ENCODE data around the gene LDHD. TPM values are rescaled to one million over a fixed set of nuclear protein-coding genes. Genes with fewer than 3 reads are reported as not detected.

Gene LDHD
- total RNA-seq, 1 donor from 2014 or later = 6.3 TPM

GRCh38 chr16:75116911-75117245 is 298 bp upstream of the LDHD start:
- Histone ChIP-seq H3K36me3 (ENCODE audit: control insufficient read depth in 3 of 3, insufficient read depth in 3 of 3, low read length in 3 of 3) (peaks cover 7 to 22% (median 20%) of the 10 kb centered on the region in 3 donors), H3K9ac (ENCODE audit: low read depth in 1 of 3, low read length in 3 of 3) (peak overlapping the region in 1 of 3 donors; percentile 95), H3K27ac (ENCODE audit: low read depth, low read length) (peak overlapping the region; percentile 96), H3K27me3 (ENCODE audit: control insufficient read depth in 3 of 3, insufficient read depth in 3 of 3, low read length in 3 of 3) (no peaks in the 10 kb centered on the region), H3K4me1 (ENCODE audit: control insufficient read depth in 3 of 3, insufficient read depth in 3 of 3, low read length in 3 of 3) (peaks cover 36 to 45% (median 39%) of the 10 kb centered on the region in 3 donors), H3K4me3 (ENCODE audit: low read length in 3 of 3) (peak overlapping the region; percentile 87 to 95 (median 95)), H3K9me3 (ENCODE audit: control insufficient read depth in 3 of 3, low read length in 3 of 3) (peaks cover 0 to under 1% (median 0%) of the 10 kb centered on the region in 3 donors)

- Histone ChIP-seq H3K27me3 (ENCODE audit: control insufficient read depth in 3 of 3, insufficient read depth in 3 of 3, low read length in 3 of 3) (no peaks in the 10 kb centered on the region), H3K36me3 (ENCODE audit: control insufficient read depth in 3 of 3, insufficient read depth in 3 of 3, low read length in 3 of 3) (peaks cover 7 to 22% (median 20%) of the 10 kb centered on the region in 3 donors), H3K27ac (ENCODE audit: low read depth, low read length) (peak overlapping the region; percentile 96), H3K9me3 (ENCODE audit: control insufficient read depth in 3 of 3, low read length in 3 of 3) (no peaks in the 10 kb centered on the region), H3K4me3 (ENCODE audit: low read length in 3 of 3) (peak overlapping the region; percentile 87 to 95 (median 95)), H3K9ac (ENCODE audit: low read depth in 1 of 3, low read length in 3 of 3) (peak overlapping the region; percentile 90 to 95 (median 90)), H3K4me1 (ENCODE audit: control insufficient read depth in 3 of 3, insufficient read depth in 3 of 3, low read length in 3 of 3) (peaks cover 53 to 62% (median 55%) of the 10 kb centered on the region in 3 donors)
These were observed 1.4 kb downstream of the LDHD start for GRCh38 chr16:75114946-75115825.

- peaks cover 59 to 70% (median 62%) of the 10 kb centered on the region in 3 donors for H3K4me1 ChIP-seq (ENCODE audit: control insufficient read depth in 3 of 3, insufficient read depth in 3 of 3, low read length in 3 of 3)
- peak overlapping the region in 1 of 3 donors; percentile 95 for H3K4me3 ChIP-seq (ENCODE audit: low read length in 3 of 3)
- no peaks in the 10 kb centered on the region for H3K27me3 ChIP-seq (ENCODE audit: control insufficient read depth in 3 of 3, insufficient read depth in 3 of 3, low read length in 3 of 3)
- H3K9ac ChIP-seq (ENCODE audit: low read depth in 1 of 3, low read length in 3 of 3) = peak overlapping the region in 2 of 3 donors; percentile 38 to 95
- H3K27ac ChIP-seq (ENCODE audit: low read depth, low read length) = peak overlapping the region; percentile 96
- H3K36me3 ChIP-seq (ENCODE audit: control insufficient read depth in 3 of 3, insufficient read depth in 3 of 3, low read length in 3 of 3) = peaks cover 7 to 22% (median 20%) of the 10 kb centered on the region in 3 donors
- no peaks in the 10 kb centered on the region for H3K9me3 ChIP-seq (ENCODE audit: control insufficient read depth in 3 of 3, low read length in 3 of 3)
These were observed 2.2 kb downstream of the LDHD start for GRCh38 chr16:75114179-75114945.

- no peaks in the 10 kb centered on the region for H3K27me3 ChIP-seq (ENCODE audit: control insufficient read depth in 3 of 3, insufficient read depth in 3 of 3, low read length in 3 of 3)
- H3K36me3 ChIP-seq (ENCODE audit: control insufficient read depth in 3 of 3, insufficient read depth in 3 of 3, low read length in 3 of 3) = peaks cover 7 to 22% (median 20%) of the 10 kb centered on the region in 3 donors
- peak overlapping the region; percentile 96 for H3K27ac ChIP-seq (ENCODE audit: low read depth, low read length)
- H3K4me1 ChIP-seq (ENCODE audit: control insufficient read depth in 3 of 3, insufficient read depth in 3 of 3, low read length in 3 of 3) = peaks cover 67 to 77% (median 70%) of the 10 kb centered on the region in 3 donors
- no peaks in the 10 kb centered on the region for H3K9me3 ChIP-seq (ENCODE audit: control insufficient read depth in 3 of 3, low read length in 3 of 3)
- peak overlapping the region in 2 of 3 donors; percentile 23 to 95 for H3K9ac ChIP-seq (ENCODE audit: low read depth in 1 of 3, low read length in 3 of 3)
- H3K4me3 ChIP-seq (ENCODE audit: low read length in 3 of 3) = no peak overlapping the region
These were observed 2.9 kb downstream of the LDHD start for GRCh38 chr16:75113541-75114121.

- peak overlapping the region; percentile 96 for H3K27ac ChIP-seq (ENCODE audit: low read depth, low read length)
- H3K4me3 ChIP-seq (ENCODE audit: low read length in 3 of 3) = no peak overlapping the region
These were observed 3.7 kb downstream of the LDHD start for GRCh38 chr16:75112734-75113491.

GRCh38 chr16:75111961-75112733 is 4.4 kb downstream of the LDHD start:
- H3K27ac ChIP-seq (ENCODE audit: low read depth, low read length) = peak overlapping the region; percentile 96
- peaks cover 79 to 84% (median 82%) of the 10 kb centered on the region in 3 donors for H3K4me1 ChIP-seq (ENCODE audit: control insufficient read depth in 3 of 3, insufficient read depth in 3 of 3, low read length in 3 of 3)
- peak overlapping the region in 1 of 3 donors; percentile 45 for H3K4me3 ChIP-seq (ENCODE audit: low read length in 3 of 3)
- H3K9me3 ChIP-seq (ENCODE audit: control insufficient read depth in 3 of 3, low read length in 3 of 3) = no peaks in the 10 kb centered on the region
- H3K9ac ChIP-seq (ENCODE audit: low read depth in 1 of 3, low read length in 3 of 3) = peak overlapping the region; percentile 74 to 95 (median 76)
- H3K27me3 ChIP-seq (ENCODE audit: control insufficient read depth in 3 of 3, insufficient read depth in 3 of 3, low read length in 3 of 3) = no peaks in the 10 kb centered on the region
- peaks cover 7 to 22% (median 20%) of the 10 kb centered on the region in 3 donors for H3K36me3 ChIP-seq (ENCODE audit: control insufficient read depth in 3 of 3, insufficient read depth in 3 of 3, low read length in 3 of 3)

More at GRCh38 chr16:75112734-75113491, 3.7 kb downstream of the LDHD start:
- Histone ChIP-seq H3K9ac (ENCODE audit: low read depth in 1 of 3, low read length in 3 of 3) (peak overlapping the region; percentile 51 to 95 (median 76)), H3K4me1 (ENCODE audit: control insufficient read depth in 3 of 3, insufficient read depth in 3 of 3, low read length in 3 of 3) (peaks cover 72 to 78% (median 76%) of the 10 kb centered on the region in 3 donors), H3K9me3 (ENCODE audit: control insufficient read depth in 3 of 3, low read length in 3 of 3) (no peaks in the 10 kb centered on the region), H3K36me3 (ENCODE audit: control insufficient read depth in 3 of 3, insufficient read depth in 3 of 3, low read length in 3 of 3) (peaks cover 7 to 22% (median 20%) of the 10 kb centered on the region in 3 donors), H3K27me3 (ENCODE audit: control insufficient read depth in 3 of 3, insufficient read depth in 3 of 3, low read length in 3 of 3) (no peaks in the 10 kb centered on the region)

- Histone ChIP-seq H3K9me3 (ENCODE audit: control insufficient read depth in 3 of 3, low read length in 3 of 3) (no peaks in the 10 kb centered on the region), H3K9ac (ENCODE audit: low read depth in 1 of 3, low read length in 3 of 3) (peak overlapping the region; percentile 74 to 95 (median 76)), H3K27ac (ENCODE audit: low read depth, low read length) (peak overlapping the region; percentile 96), H3K4me3 (ENCODE audit: low read length in 3 of 3) (peak overlapping the region; percentile 45 to 72 (median 66)), H3K27me3 (ENCODE audit: control insufficient read depth in 3 of 3, insufficient read depth in 3 of 3, low read length in 3 of 3) (no peaks in the 10 kb centered on the region), H3K4me1 (ENCODE audit: control insufficient read depth in 3 of 3, insufficient read depth in 3 of 3, low read length in 3 of 3) (peaks cover 81 to 87% (median 82%) of the 10 kb centered on the region in 3 donors), H3K36me3 (ENCODE audit: control insufficient read depth in 3 of 3, insufficient read depth in 3 of 3, low read length in 3 of 3) (peaks cover 10 to 25% (median 23%) of the 10 kb centered on the region in 3 donors)
These were observed 5.1 kb downstream of the LDHD start for GRCh38 chr16:75111514-75111940.

GRCh38 chr16:75110637-75111513 is 5.7 kb downstream of the LDHD start:
- no peaks in the 10 kb centered on the region for H3K9me3 ChIP-seq (ENCODE audit: control insufficient read depth in 3 of 3, low read length in 3 of 3)
- H3K4me3 ChIP-seq (ENCODE audit: low read length in 3 of 3) = peak overlapping the region; percentile 59 to 72 (median 66)
- no peaks in the 10 kb centered on the region for H3K27me3 ChIP-seq (ENCODE audit: control insufficient read depth in 3 of 3, insufficient read depth in 3 of 3, low read length in 3 of 3)
- peaks cover 87 to 90% (median 89%) of the 10 kb centered on the region in 3 donors for H3K4me1 ChIP-seq (ENCODE audit: control insufficient read depth in 3 of 3, insufficient read depth in 3 of 3, low read length in 3 of 3)
- peak overlapping the region; percentile 96 for H3K27ac ChIP-seq (ENCODE audit: low read depth, low read length)
- peaks cover 10 to 26% (median 25%) of the 10 kb centered on the region in 3 donors for H3K36me3 ChIP-seq (ENCODE audit: control insufficient read depth in 3 of 3, insufficient read depth in 3 of 3, low read length in 3 of 3)
- H3K9ac ChIP-seq (ENCODE audit: low read depth in 1 of 3, low read length in 3 of 3) = peak overlapping the region; percentile 76 to 95 (median 81)
